ENCODE results near the gene PPP1R26. TPM values are rescaled to one million over a fixed set of nuclear protein-coding genes. Genes with fewer than 3 reads are reported as not detected.
A peak's percentile ranks its signal among the peaks of the same experiment; 100 is the strongest.

PPP1R26 gene
- total and polyA plus RNA-seq, 7 donors = 2.0 to 9.5 (median 3.8) TPM

GRCh38 chr9:135494791-135495559, 15.4 kb downstream of the PPP1R26 start:
- intact Hi-C loops (cut with DNase I) = loop anchor here in 1 of 2 donors (1.0 to 5.0 kb wide), 2 partner anchors 13 to 1188 kb away; no protein-coding TSS in a partner anchor
- Histone ChIP-seq H3K4me3 (no peak overlapping the region), H3K9me3 (no peaks in the 10 kb centered on the region)

GRCh38 chr9:135498381-135499126, 19.0 kb downstream of the PPP1R26 start:
- DNase-seq = no peak
- Histone ChIP-seq H3K36me3 (ENCODE audit: insufficient read depth in 1 of 2, low read depth in 1 of 2) (peaks cover 0 to 16% of the 10 kb centered on the region in 2 donors), H3K4me1 (peaks cover 10% of the 10 kb centered on the region), H3K9me3 (no peaks in the 10 kb centered on the region), H3K27ac (no peak overlapping the region), H3K27me3 (ENCODE audit: insufficient read depth in 3 of 3, low read length in 2 of 3) (no peaks in the 10 kb centered on the region), H3K4me3 (no peak overlapping the region)
- 72 to 82% (median 76%) methylated on average over 15 of the region's 15 CpGs for WGBS, 3 donors
- intact Hi-C loops (cut with DNase I) = loop anchor here in 1 of 2 donors (5.0 kb wide), 1 partner anchor 1191 kb away; no protein-coding TSS in a partner anchor
- TF ChIP-seq CTCF (IDR thresholded peaks at IDR 0.05) = no peak
- no peak for ATAC-seq

More at GRCh38 chr9:135494791-135495559, 15.4 kb downstream of the PPP1R26 start:
- Histone ChIP-seq H3K27me3 (ENCODE audit: insufficient read depth in 3 of 3, low read length in 2 of 3) (no peaks in the 10 kb centered on the region), H3K4me1 (no peaks in the 10 kb centered on the region), H3K27ac (no peak overlapping the region), H3K36me3 (ENCODE audit: insufficient read depth in 1 of 2, low read depth in 1 of 2) (no peaks in the 10 kb centered on the region)
- 80 to 81% (median 80%) methylated on average over 30 of the region's 30 CpGs for WGBS, 3 donors
- DNase-seq (no peak), ATAC-seq (no peak)
- TF ChIP-seq CTCF (IDR thresholded peaks at IDR 0.05) = no peak

- Histone ChIP-seq H3K4me1 (peaks cover 10% of the 10 kb centered on the region), H3K36me3 (ENCODE audit: insufficient read depth in 1 of 2, low read depth in 1 of 2) (peaks cover 0 to 25% of the 10 kb centered on the region in 2 donors), H3K9me3 (no peaks in the 10 kb centered on the region), H3K4me3 (peak overlapping the region; percentile 86), H3K27me3 (ENCODE audit: insufficient read depth in 3 of 3, low read length in 2 of 3) (no peaks in the 10 kb centered on the region), H3K27ac (peak overlapping the region; percentile 65)
- DNase-seq (peak; percentile 97), ATAC-seq (peak; percentile 88 to 94 (median 90))
- intact Hi-C loops (cut with DNase I) = loop anchor here (5.0 to 10.0 kb wide), 2 partner anchors 1192 to 1365 kb away; partner anchors contain the start of gene WDR5 (in 1 of the 2)
- no peak for TF ChIP-seq CTCF (IDR thresholded peaks at IDR 0.05)
- 1% methylated on average over 54 to 58 of the region's 58 CpGs for WGBS, 3 donors
Observed at GRCh38 chr9:135499326-135500070, 19.9 kb downstream of the PPP1R26 start.

- Histone ChIP-seq H3K27me3 (ENCODE audit: insufficient read depth in 3 of 3, low read length in 2 of 3) (no peaks in the 10 kb centered on the region), H3K36me3 (ENCODE audit: insufficient read depth in 1 of 2, low read depth in 1 of 2) (peaks cover 0 to 30% of the 10 kb centered on the region in 2 donors), H3K9me3 (no peaks in the 10 kb centered on the region), H3K4me3 (peak overlapping the region; percentile 86), H3K4me1 (peaks cover 10% of the 10 kb centered on the region), H3K27ac (peak overlapping the region; percentile 65)
- DNase-seq (no peak), ATAC-seq (peak; percentile 6 to 42 (median 16))
- no peak for TF ChIP-seq CTCF (IDR thresholded peaks at IDR 0.05)
- WGBS, 3 donors = 0 to 1% (median 1%) methylated on average over 28 to 29 of the region's 29 CpGs
- intact Hi-C loops (cut with DNase I) = loop anchor here in 1 of 2 donors (10.0 kb wide), 1 partner anchor 1365 kb away; the partner anchor contains the start of gene WDR5
Observed at GRCh38 chr9:135500071-135500524, 20.5 kb downstream of the PPP1R26 start.
